Measurements from ENCODE around the gene CDCP2.

Gene CDCP2

GRCh38 chr1:54120698-54121481 is 31.9 kb downstream of the CDCP2 start:
- no peak for TF ChIP-seq CTCF (IDR thresholded peaks at IDR 0.05; ENCODE audit: low read depth, low read length)

GRCh38 chr1:54120018-54120697 is 32.6 kb downstream of the CDCP2 start:
- TF ChIP-seq CTCF (IDR thresholded peaks at IDR 0.05; ENCODE audit: low read depth, low read length): no peak
- no peak for DNase-seq (ENCODE audit: extremely low read depth, low read depth)

More at GRCh38 chr1:54120698-54121481, 31.9 kb downstream of the CDCP2 start:
- no peak for DNase-seq (ENCODE audit: extremely low read depth, low read depth)

- no peak for DNase-seq (ENCODE audit: extremely low read depth, low read depth)
- no peak for TF ChIP-seq CTCF (IDR thresholded peaks at IDR 0.05; ENCODE audit: low read depth, low read length)
Observed at GRCh38 chr1:54118704-54119103, 34.1 kb downstream of the CDCP2 start.

- DNase-seq (ENCODE audit: extremely low read depth, low read depth): no peak
- TF ChIP-seq CTCF (IDR thresholded peaks at IDR 0.05; ENCODE audit: low read depth, low read length): no peak
Observed at GRCh38 chr1:54117815-54118563, 34.8 kb downstream of the CDCP2 start.

GRCh38 chr1:54115520-54115919 is 37.3 kb downstream of the CDCP2 start:
- no peak for DNase-seq (ENCODE audit: extremely low read depth, low read depth)
- TF ChIP-seq CTCF (IDR thresholded peaks at IDR 0.05; ENCODE audit: low read depth, low read length): no peak

GRCh38 chr1:54114955-54115354 is 37.8 kb downstream of the CDCP2 start:
- DNase-seq (ENCODE audit: extremely low read depth, low read depth): no peak
- TF ChIP-seq CTCF (IDR thresholded peaks at IDR 0.05; ENCODE audit: low read depth, low read length): no peak

- TF ChIP-seq CTCF (IDR thresholded peaks at IDR 0.05; ENCODE audit: low read depth, low read length): no peak
- DNase-seq (ENCODE audit: extremely low read depth, low read depth): no peak
Observed at GRCh38 chr1:54114001-54114400, 38.8 kb downstream of the CDCP2 start.

Measured in AG09319 (cell line).